HG03139 (cell line): ENCODE data around the gene DOK1.
A peak's percentile ranks its signal among the peaks of the same experiment; 100 is the strongest.

Experiments
- ATAC-seq: cut with Tn5 transposase; IDR thresholded peaks from one replicate; pipeline ENCODE4 v1.9.1; 2021; ENCODE audit not compliant: unreplicated experiment

The DOK1 gene

GRCh38 chr2:74525717-74526648 lies 28.5 kb upstream of the DOK1 start, which contains the start of gene DQX1:
Gene DQX1 (minus strand): TSS chr2:74526231. CDS start chr2:74525729, 502 bp downstream.
- no peak for ATAC-seq

- no peak for ATAC-seq
Observed at GRCh38 chr2:74526649-74527230, 27.8 kb upstream of the DOK1 start.

GRCh38 chr2:74527741-74528140 lies 26.8 kb upstream of the DOK1 start:
- no peak for ATAC-seq

- ATAC-seq, result peak; percentile 12
Observed at GRCh38 chr2:74528600-74529356, 25.7 kb upstream of the DOK1 start.

- peak; percentile 71 for ATAC-seq
Observed at GRCh38 chr2:74529357-74530238, 24.9 kb upstream of the DOK1 start, which contains the start of the genes AUP1 and HTRA2. Gene AUP1 (minus strand): TSS chr2:74529706. CDS start chr2:74529629, 77 bp downstream. Gene HTRA2 (plus strand): TSS chr2:74529933. CDS start chr2:74530007, 74 bp downstream.

GRCh38 chr2:74530239-74531187 lies 24.0 kb upstream of the DOK1 start:
- ATAC-seq, result peak; percentile 26

GRCh38 chr2:74531666-74532065 lies 22.9 kb upstream of the DOK1 start:
- ATAC-seq, result no peak

- no peak for ATAC-seq
Observed at GRCh38 chr2:74532222-74532621, 22.3 kb upstream of the DOK1 start.

- ATAC-seq, result no peak
Observed at GRCh38 chr2:74533464-74533863, 21.1 kb upstream of the DOK1 start.

- ATAC-seq, result no peak
Observed at GRCh38 chr2:74534411-74534810, 20.1 kb upstream of the DOK1 start.

GRCh38 chr2:74535440-74535965 lies 19.0 kb upstream of the DOK1 start:
- ATAC-seq, result no peak

- no peak for ATAC-seq
Observed at GRCh38 chr2:74536166-74536950, 18.2 kb upstream of the DOK1 start.

- ATAC-seq, result no peak
Observed at GRCh38 chr2:74537140-74537539, 17.4 kb upstream of the DOK1 start.

GRCh38 chr2:74538881-74539339 lies 15.6 kb upstream of the DOK1 start:
- ATAC-seq, result no peak

- ATAC-seq, result no peak
Observed at GRCh38 chr2:74540291-74540690, 14.2 kb upstream of the DOK1 start.

GRCh38 chr2:74542978-74543377 lies 11.5 kb upstream of the DOK1 start:
- no peak for ATAC-seq

- no peak for ATAC-seq
Observed at GRCh38 chr2:74544634-74545033, 9.9 kb upstream of the DOK1 start.

GRCh38 chr2:74546004-74546403 lies 8.5 kb upstream of the DOK1 start:
- no peak for ATAC-seq
